Measurements from ENCODE around the gene HOXA9. TPM values are rescaled to one million over a fixed set of nuclear protein-coding genes. Genes with fewer than 3 reads are reported as not detected.

The HOXA9 gene
- total RNA-seq, 1 experiment from 2014 or later = 91.0 TPM

GRCh38 chr7:27197137-27198042 is 32.1 kb upstream of the HOXA9 start:
- BruUV-seq (replicated peaks) = TSS peak; percentile 41
- H3K4me2 ChIP-seq (ENCODE audit: low read length) = no peak overlapping the region
- POLR2A ChIA-PET = no interaction called here
- H3K27ac ChIP-seq (ENCODE audit: low read depth, low read length) = no peak overlapping the region
- H3K9me2 ChIP-seq (ENCODE audit: insufficient read depth) = no peaks in the 10 kb centered on the region
- DNase-seq (ENCODE audit: low read depth, low spot score) = no peak
- TF ChIP-seq, protein P1, sequence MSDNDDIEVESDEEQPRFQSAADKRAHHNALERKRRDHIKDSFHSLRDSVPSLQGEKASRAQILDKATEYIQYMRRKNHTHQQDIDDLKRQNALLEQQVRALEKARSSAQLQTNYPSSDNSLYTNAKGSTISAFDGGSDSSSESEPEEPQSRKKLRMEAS (IDR thresholded peaks at IDR 0.05) = no peak
- TF ChIP-seq ZNF274 (IDR thresholded peaks at IDR 0.05; ENCODE audit: low read depth, low read length) (no peak), EGR1 (IDR thresholded peaks at IDR 0.05; ENCODE audit: low read depth) (no peak), FOSL1 (IDR thresholded peaks at IDR 0.05; ENCODE audit: low read depth) (no peak), RAD21 (IDR thresholded peaks at IDR 0.05; ENCODE audit: low read depth) (no peak), ELF1 (IDR thresholded peaks at IDR 0.05; ENCODE audit: borderline replicate concordance, low read depth) (no peak), TCF7L2 (IDR thresholded peaks at IDR 0.05; ENCODE audit: borderline replicate concordance, extremely low read depth, insufficient read depth, insufficient read length) (no peak), YY1 (IDR thresholded peaks at IDR 0.05; ENCODE audit: extremely low read depth, insufficient replicate concordance, low read depth, low read length) (no peak), SRF (IDR thresholded peaks at IDR 0.05; ENCODE audit: low read depth) (no peak), EZH2phosphoT487 (IDR thresholded peaks at IDR 0.05; ENCODE audit: borderline replicate concordance) (no peak), CEBPB (IDR thresholded peaks at IDR 0.05; ENCODE audit: low read depth) (no peak), CBX3 (IDR thresholded peaks at IDR 0.05; ENCODE audit: low read depth) (no peak), POLR2A (IDR thresholded peaks at IDR 0.05; ENCODE audit: borderline replicate concordance, extremely low read depth, insufficient read depth, insufficient read length) (no peak), ZFX (IDR thresholded peaks at IDR 0.05) (no peak)
- TF ChIP-seq, protein P2, sequence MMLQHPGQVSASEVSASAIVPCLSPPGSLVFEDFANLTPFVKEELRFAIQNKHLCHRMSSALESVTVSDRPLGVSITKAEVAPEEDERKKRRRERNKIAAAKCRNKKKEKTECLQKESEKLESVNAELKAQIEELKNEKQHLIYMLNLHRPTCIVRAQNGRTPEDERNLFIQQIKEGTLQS (IDR thresholded peaks at IDR 0.05) = no peak
- TF ChIP-seq, protein P3, sequence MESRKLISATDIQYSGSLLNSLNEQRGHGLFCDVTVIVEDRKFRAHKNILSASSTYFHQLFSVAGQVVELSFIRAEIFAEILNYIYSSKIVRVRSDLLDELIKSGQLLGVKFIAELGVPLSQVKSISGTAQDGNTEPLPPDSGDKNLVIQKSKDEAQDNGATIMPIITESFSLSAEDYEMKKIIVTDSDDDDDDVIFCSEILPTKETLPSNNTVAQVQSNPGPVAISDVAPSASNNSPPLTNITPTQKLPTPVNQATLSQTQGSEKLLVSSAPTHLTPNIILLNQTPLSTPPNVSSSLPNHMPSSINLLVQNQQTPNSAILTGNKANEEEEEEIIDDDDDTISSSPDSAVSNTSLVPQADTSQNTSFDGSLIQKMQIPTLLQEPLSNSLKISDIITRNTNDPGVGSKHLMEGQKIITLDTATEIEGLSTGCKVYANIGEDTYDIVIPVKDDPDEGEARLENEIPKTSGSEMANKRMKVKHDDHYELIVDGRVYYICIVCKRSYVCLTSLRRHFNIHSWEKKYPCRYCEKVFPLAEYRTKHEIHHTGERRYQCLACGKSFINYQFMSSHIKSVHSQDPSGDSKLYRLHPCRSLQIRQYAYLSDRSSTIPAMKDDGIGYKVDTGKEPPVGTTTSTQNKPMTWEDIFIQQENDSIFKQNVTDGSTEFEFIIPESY (IDR thresholded peaks at IDR 0.05; ENCODE audit: extremely low read depth, insufficient replicate concordance, low read length) = no peak
- H2AFZ ChIP-seq (ENCODE audit: low read depth, low read length, poor library complexity, severe bottlenecking) = no peak overlapping the region
- CTCF ChIA-PET = interaction anchor here (1.0 to 2.6 kb wide), 3 partner anchors 18 to 822 kb away, joined by 3 to 11 read pairs (median 3); no protein-coding TSS in a partner anchor
- RAD21 ChIA-PET (ENCODE audit: low non-redundant PET in 1 of 2, low total read pairs in 2 of 2, uncharacterized antibody in 2 of 2, unreplicated experiment in 2 of 2) = no interaction called here
- H3K27me3 ChIP-seq (ENCODE audit: insufficient read depth, low read length) = no peaks in the 10 kb centered on the region
- H3K79me2 ChIP-seq (ENCODE audit: insufficient read depth, low read length) = no peaks in the 10 kb centered on the region
- no peak overlapping the region for H3K4me3 ChIP-seq (replicated peaks in 1 of 2; ENCODE audit: low read depth in 1 of 2, low read length in 2 of 2)
- intact Hi-C loops (cut with micrococcal nuclease) = loop anchor here (2.0 to 10.0 kb wide), 5 partner anchors 407 to 1427 kb away; partner anchors contain the start of gene TAX1BP1
- ATAC-seq = no peak
- no peaks in the 10 kb centered on the region for H3K9me3 ChIP-seq (ENCODE audit: control insufficient read depth in 1 of 2, insufficient read depth in 1 of 2, low read depth in 1 of 2, low read length in 2 of 2)
- H3K36me3 ChIP-seq (ENCODE audit: control insufficient read depth in 1 of 2, insufficient read depth in 2 of 2, low read length in 2 of 2) = no peaks in the 10 kb centered on the region
- H3K9ac ChIP-seq (ENCODE audit: low read length) = no peak overlapping the region
- no peaks in the 10 kb centered on the region for H4K20me1 ChIP-seq (ENCODE audit: insufficient read depth)
- peaks cover 0 to 24% of the 10 kb centered on the region in 2 experiments; a peak in 3 of 4 replicates for H3K4me1 ChIP-seq (ENCODE audit: control insufficient read depth in 1 of 2, insufficient read depth in 2 of 2, low read length in 2 of 2)
